ES-I3 (cell line): ENCODE measurements around the gene CFP.
A peak's percentile ranks its signal among the peaks of the same experiment; 100 is the strongest.

ENCODE experiments used
- H3K36me3 ChIP-seq: 2 replicates; pipeline ENCODE4 v1.6.1; 2013; ENCODE audit warnings: mild to moderate bottlenecking, low read length, control low read depth, moderate library complexity; ENCODE audit not compliant: insufficient read depth
- H3K4me1 ChIP-seq: 2 replicates; pipeline ENCODE4 v1.6.1; 2013; ENCODE audit warnings: mild to moderate bottlenecking, control low read depth, low read length; ENCODE audit not compliant: insufficient read depth
- H3K9ac ChIP-seq: 2 replicates; pipeline ENCODE4 v1.6.1; 2013; ENCODE audit warnings: low read depth, mild to moderate bottlenecking, low read length, moderate library complexity
- H3K9me3 ChIP-seq: 2 replicates; pipeline ENCODE4 v1.6.1; 2013; ENCODE audit warnings: mild to moderate bottlenecking, low read length, moderate library complexity; ENCODE audit not compliant: control insufficient read depth, insufficient read depth

Gene CFP

DNA sequence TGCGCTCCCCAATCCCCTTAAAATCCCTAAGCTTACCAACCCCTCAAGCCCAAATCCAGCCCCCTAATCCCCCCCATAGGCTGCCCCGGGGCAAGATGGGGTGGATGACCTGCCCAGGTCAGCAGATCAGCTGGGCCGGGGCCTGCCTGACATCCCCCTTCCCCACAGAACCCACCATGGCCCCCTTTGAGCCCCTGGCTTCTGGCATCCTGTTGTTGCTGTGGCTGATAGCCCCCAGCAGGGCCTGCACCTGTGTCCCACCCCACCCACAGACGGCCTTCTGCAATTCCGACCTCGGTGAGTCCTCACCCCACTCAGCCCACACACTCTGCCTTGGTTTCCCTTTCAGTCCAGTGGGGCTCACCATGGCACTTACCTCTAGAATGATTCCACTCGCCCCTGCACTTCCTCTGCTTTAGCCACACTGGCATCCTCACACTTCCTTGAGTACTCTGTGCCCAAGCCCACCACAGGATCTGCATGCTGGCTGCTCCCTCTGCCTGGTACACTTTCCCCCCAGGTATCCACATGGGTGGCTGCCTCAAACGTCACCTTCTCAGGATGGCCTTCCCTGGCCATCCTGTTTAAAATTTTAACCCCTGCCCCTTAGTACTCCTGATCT, 46.4 kb downstream of the CFP start:
- H3K4me1 ChIP-seq, result peaks cover 16% of the 10 kb centered on the region
- no peaks in the 10 kb centered on the region for H3K9me3 ChIP-seq
- no peak overlapping the region; the same call in 1 of the 2 replicates for H3K9ac ChIP-seq
- H3K36me3 ChIP-seq, result no peaks in the 10 kb centered on the region

DNA sequence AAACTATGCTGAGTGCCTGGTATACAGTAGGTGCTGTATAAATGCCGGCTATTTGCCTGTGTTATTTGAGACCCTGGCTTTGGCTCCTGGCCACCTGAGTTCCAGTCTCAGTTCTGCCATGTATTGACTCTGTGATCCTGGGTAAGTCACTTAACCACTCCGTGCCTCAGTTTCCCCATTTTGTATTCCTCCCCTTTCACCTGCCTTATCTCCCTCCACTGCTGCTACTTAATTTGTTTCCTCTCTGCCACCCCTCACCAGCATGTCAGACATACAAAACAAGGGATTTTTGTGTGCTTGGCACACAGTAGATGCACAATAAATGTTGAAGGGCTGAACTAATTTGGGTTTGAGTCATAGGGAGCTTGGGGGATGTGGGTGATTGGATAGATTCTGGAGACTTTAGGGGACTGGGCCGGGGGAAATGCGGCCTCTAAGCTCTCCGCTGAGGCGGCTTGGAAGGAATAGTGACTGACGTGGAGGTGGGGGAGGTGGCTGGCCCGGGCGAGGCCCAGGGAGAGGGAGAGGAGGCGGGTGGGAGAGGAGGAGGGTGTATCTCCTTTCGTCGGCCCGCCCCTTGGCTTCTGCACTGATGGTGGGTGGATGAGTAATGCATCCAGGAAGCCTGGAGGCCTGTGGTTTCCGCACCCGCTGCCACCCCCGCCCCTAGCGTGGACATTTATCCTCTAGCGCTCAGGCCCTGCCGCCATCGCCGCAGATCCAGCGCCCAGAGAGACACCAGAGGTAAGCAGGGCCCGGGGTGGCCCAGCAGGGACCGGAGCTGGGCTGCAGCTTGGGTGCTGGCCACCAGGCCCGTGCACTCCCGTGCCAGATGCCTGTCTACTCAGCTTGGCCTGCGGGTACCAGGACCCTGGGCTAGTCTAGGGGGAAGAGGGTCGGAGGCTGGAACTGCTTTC, 47.7 kb downstream of the CFP start, which contains the start of gene TIMP1:
TIMP1 (plus strand) TSS at position 706 of the 917 bp plus-strand sequence. CDS start 980 bp downstream, outside the sequence.
- H3K9ac ChIP-seq, result peak within 1 kb of the TSS; percentile 76
- peaks cover 21% of the 10 kb centered on the region for H3K4me1 ChIP-seq
- no peaks in the 10 kb centered on the region for H3K9me3 ChIP-seq
- H3K36me3 ChIP-seq, result no peaks in the 10 kb centered on the region

- Histone ChIP-seq H3K9ac (no peak overlapping the region), H3K36me3 (no peaks in the 10 kb centered on the region), H3K9me3 (no peaks in the 10 kb centered on the region), H3K4me1 (peaks cover 16% of the 10 kb centered on the region)
These were observed 50.2 kb downstream of the CFP start for GRCh38 chrX:47579537-47579936.

DNA sequence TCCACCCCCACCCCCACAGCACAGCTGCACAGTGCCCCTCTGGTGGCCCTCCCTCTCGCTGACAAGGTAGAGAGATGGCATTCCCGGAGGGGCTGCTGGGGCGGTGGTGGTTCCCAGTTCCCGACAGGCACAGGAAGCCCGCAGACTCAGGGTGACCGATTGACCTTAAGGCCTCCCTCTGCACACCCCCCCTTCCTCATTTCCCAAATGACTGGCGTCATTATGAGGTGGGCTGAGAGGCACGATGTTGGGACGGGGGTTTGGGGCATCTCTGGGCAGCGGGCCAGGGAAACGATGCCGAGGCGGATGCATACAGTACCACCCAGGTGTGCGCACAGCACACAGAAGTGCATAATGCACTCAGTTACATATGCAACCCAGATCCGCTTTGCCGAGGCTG, 51.0 kb downstream of the CFP start:
- Histone ChIP-seq H3K36me3 (no peaks in the 10 kb centered on the region), H3K4me1 (peaks cover 16% of the 10 kb centered on the region), H3K9me3 (no peaks in the 10 kb centered on the region), H3K9ac (no peak overlapping the region)

DNA sequence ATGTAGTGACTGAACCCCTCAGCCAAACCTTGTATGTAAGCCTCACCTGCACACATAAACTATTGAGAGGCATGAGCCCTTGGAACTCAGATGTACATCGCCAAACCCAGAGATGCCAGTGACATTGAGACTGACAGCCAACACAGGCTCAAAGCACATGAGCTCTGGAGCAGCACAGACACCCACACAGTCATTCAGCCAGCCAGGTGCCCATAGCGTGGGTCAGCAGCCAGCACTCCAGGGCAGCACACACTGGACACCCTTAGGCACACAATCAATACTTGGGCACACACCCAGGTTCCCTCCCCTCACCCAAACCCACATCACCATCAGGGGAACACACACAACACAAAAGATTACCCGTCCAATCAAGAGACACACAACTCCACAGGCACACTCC, 51.8 kb downstream of the CFP start:
- H3K4me1 ChIP-seq, result peaks cover 20% of the 10 kb centered on the region
- no peaks in the 10 kb centered on the region for H3K9me3 ChIP-seq
- no peak overlapping the region for H3K9ac ChIP-seq

DNA sequence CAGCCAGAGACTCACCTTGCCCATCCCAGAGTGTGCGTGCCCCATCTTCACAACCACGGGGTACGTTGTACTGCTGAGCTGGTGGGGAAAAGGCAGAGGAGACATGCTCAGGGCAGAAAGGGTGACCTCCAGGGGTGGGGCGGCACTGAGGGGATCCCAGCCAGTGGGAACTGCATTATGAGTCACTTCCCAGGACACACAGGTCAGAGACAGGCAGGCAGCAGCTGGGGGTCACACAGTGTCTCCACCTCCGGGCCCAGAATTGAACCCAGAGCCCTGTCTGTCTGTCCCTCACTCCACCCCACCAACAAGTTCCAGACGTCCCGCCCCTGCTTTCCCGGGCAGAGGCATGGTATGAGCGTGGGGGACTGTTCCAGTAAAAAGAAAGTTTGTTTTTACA, 52.3 kb downstream of the CFP start:
- H3K4me1 ChIP-seq, result peaks cover 25% of the 10 kb centered on the region
- H3K9ac ChIP-seq, result no peak overlapping the region
- no peaks in the 10 kb centered on the region for H3K9me3 ChIP-seq
- H3K36me3 ChIP-seq, result no peaks in the 10 kb centered on the region

More for the DNA sequence above, 51.8 kb downstream of the CFP start:
- no peaks in the 10 kb centered on the region for H3K36me3 ChIP-seq

- H3K9ac ChIP-seq, result no peak overlapping the region
These were observed 53.5 kb downstream of the CFP start for GRCh38 chrX:47576021-47576898.

GRCh38 chrX:47574547-47575301, 55.0 kb downstream of the CFP start:
- Histone ChIP-seq H3K9ac (peak overlapping the region; percentile 93), H3K4me1 (peaks cover 22% of the 10 kb centered on the region; the same call in 1 of the 2 replicates)

More at GRCh38 chrX:47576021-47576898, 53.5 kb downstream of the CFP start:
- peaks cover 22% of the 10 kb centered on the region; the same call in 1 of the 2 replicates for H3K4me1 ChIP-seq
- H3K9me3 ChIP-seq, result no peaks in the 10 kb centered on the region
- no peaks in the 10 kb centered on the region for H3K36me3 ChIP-seq

DNA sequence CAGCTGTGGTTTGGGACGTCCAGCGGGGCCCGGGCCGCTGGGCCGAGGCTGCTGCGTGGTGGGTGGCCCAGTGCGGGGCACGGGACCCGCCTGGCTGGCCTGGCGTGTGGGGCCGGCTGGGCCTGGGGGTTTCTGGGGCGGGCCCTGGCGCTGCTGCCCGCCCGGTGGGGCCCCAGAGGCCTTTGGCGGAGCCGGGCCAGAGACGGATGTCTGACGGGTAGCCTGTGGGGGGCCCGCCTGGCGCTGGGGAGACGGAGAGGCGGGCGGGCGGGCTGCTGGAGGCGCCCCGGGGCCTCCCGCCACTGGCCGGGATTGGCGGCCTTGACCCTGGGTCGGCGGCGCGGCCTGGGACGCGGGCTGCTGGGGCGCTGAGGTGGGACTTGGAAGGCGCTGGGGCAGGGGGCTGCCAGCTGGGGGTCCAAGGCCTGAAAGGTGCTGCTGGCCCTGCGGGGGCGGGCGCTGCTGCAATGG, 55.6 kb downstream of the CFP start:
- no peaks in the 10 kb centered on the region for H3K9me3 ChIP-seq
- H3K9ac ChIP-seq, result peak overlapping the region; percentile 93
- peaks cover 21% of the 10 kb centered on the region; the same call in 1 of the 2 replicates for H3K4me1 ChIP-seq
- H3K36me3 ChIP-seq, result peaks cover 4% of the 10 kb centered on the region

More at GRCh38 chrX:47574547-47575301, 55.0 kb downstream of the CFP start:
- no peaks in the 10 kb centered on the region; the same call in none of the 2 replicates for H3K36me3 ChIP-seq
- no peaks in the 10 kb centered on the region for H3K9me3 ChIP-seq

- H3K4me1 ChIP-seq, result peaks cover 16% of the 10 kb centered on the region; the same call in 1 of the 2 replicates
- peak overlapping the region; percentile 93 for H3K9ac ChIP-seq
- H3K9me3 ChIP-seq, result no peaks in the 10 kb centered on the region
- peaks cover 6% of the 10 kb centered on the region for H3K36me3 ChIP-seq
These were observed 56.2 kb downstream of the CFP start for GRCh38 chrX:47573341-47574075.
